Ecto neural progenitor cell (in vitro differentiated cells): ENCODE measurements around the gene CFHR4.
"Not testable (repeated sequence)": the region's sequence is repeated elsewhere in the genome, so short reads cannot be mapped to it uniquely, and the experiment has no call there.

Experiments
- DNase-seq: peaks from one replicate; pipeline ENCODE4 v3.0.0-alpha.2; 2018; ENCODE audit warnings: low spot score

CFHR4 gene

GRCh38 chr1:196941474-196941873, 53.6 kb downstream of the CFHR4 start:
- not testable (repeated sequence) for DNase-seq

- not testable (repeated sequence) for DNase-seq
Measured at GRCh38 chr1:196943568-196943967, 55.7 kb downstream of the CFHR4 start, which contains the start of gene CFHR2. Gene CFHR2, plus strand, starts transcription at chr1:196943738. Its CDS starts 143 bp downstream, at chr1:196943881.

- no peak for DNase-seq
Measured at GRCh38 chr1:196951711-196952394, 64.0 kb downstream of the CFHR4 start.

GRCh38 chr1:196954778-196955177, 66.9 kb downstream of the CFHR4 start:
- DNase-seq: no peak

DNA sequence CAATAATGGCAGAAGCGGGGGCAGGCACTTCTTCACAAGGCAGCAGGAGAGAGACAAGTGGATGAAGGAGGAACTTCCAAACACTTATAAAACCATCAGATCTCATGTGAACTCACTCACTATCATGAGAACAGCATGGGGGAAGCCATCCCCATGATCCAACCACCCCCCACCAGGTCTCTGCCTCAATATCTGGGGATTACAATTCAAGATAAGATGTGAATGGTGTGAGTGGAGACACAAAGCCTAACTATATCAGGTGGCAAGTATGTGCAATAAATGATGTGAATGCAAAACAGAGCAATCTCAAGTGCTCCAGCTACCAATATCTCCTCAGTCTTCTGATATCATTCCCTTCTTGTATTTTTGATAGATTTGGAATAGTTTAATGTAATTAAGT, 68.1 kb downstream of the CFHR4 start:
- DNase-seq: no peak

DNA sequence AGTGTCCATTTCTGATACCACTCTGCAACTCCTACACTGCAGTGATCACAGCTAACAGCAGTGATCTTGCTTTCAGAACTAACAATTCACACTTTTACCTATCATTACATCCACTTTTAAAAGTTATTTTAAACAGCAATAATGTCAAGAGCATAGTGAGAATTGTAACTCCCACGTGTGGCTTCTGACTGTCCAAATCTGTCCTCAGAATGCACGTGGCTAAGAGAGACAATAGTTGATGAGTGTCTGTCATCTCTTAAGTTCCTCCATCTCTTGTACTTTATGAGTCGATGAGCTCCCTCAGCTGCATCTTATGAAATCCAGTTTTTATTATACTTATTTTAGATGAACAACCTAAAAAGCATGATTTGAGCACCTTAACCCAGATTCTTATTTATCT, 73.0 kb downstream of the CFHR4 start:
- no peak for DNase-seq
